NCI-H1092 treated with DMSO at 0.1 percent for 48 hours (cell line): ENCODE data around the gene ACD.
"Not testable (repeated sequence)": the region's sequence is repeated elsewhere in the genome, so short reads cannot be mapped to it uniquely, and the experiment has no call there.

Experiments
- DNase-seq: peaks from one replicate; lab custom pipeline; 2025; lab: John Stamatoyannopoulos, UW

The ACD gene

GRCh38 chr16:67659675-67660563, at the start of gene ACD:
Gene ACD (minus strand): TSS chr16:67660260. CDS start chr16:67660220, 40 bp downstream.
- peak; percentile 88 for DNase-seq

- no peak for DNase-seq
Measured at GRCh38 chr16:67709050-67709449, 49.0 kb upstream of the ACD start.

- DNase-seq: no peak
Measured at GRCh38 chr16:67708368-67708771, 48.3 kb upstream of the ACD start.

DNA sequence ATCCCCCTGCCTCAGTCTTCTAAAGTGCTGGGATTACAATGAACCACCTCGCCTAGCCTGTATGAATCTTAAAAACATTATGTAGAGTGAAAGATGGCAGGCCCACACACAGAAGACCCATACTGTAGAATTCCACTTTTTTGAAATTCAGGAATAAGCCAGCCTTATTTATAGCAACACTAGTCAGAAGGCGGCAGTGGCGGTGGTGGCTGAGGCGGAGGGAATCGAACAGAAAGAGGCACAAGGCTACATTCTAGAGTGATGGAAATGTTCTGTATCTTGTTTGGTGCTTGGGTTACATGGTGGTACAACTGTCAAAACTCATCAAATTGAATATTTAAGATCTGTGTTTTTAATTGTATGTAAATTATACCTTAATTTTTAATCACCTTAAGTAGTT, 47.7 kb upstream of the ACD start:
- no peak for DNase-seq

DNA sequence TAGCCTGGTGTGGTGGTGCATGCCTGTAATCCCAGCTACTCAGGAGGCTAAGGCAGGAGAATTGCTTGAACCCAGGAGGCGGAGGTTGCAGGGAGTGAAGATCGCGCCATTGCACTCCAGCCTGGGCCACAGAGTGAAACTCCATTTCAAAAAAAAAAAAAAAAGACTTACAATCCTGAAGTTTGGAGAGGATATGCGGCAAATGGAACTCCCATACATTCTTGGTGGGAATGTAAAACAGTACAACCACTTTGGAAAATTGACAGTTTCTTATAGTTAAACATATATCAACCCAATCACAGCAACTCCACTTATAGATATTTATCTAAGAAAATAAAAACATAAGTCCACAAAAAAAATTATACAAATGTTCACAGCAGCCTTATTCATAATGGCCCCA, 47.1 kb upstream of the ACD start:
- DNase-seq: no peak

DNA sequence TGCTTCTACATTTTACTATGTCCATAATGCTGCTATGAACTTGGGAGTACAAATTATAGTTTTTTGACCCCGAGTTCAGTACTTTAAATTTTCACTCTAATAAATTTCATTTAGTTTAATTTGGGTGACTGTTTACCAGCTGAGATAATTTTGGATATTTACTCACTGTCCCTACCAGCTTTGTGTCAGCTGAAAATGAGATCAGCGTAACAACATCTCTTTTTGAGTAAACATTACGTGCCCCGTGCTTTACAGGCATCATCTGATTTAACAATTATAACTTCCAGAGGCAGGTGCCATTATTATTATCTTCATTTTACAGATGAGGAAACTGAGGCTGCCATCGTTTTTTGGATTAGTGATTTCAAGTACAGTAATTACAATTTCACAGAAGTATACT, 44.0 kb upstream of the ACD start:
- DNase-seq: no peak

GRCh38 chr16:67703626-67704025, 43.6 kb upstream of the ACD start:
- no peak for DNase-seq

DNA sequence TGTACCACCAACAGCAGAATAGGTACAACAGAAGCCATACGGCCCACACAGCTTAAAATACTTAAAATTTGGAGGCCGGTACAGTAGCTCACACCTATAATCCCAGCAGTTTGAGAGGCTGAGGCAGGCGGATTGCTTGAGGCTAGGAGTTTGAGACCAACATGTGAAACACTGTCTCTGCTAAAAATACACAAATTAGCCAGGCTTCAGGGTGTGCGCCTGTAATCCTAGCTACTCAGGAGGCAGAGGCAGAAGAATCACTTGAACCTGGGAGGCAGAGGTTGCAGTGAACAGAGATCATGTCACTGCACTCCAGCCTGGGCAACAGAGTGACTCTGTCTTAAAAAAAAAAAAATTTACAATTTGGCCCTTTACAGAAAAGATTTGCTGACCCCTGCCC, 42.1 kb upstream of the ACD start:
- no peak for DNase-seq

DNA sequence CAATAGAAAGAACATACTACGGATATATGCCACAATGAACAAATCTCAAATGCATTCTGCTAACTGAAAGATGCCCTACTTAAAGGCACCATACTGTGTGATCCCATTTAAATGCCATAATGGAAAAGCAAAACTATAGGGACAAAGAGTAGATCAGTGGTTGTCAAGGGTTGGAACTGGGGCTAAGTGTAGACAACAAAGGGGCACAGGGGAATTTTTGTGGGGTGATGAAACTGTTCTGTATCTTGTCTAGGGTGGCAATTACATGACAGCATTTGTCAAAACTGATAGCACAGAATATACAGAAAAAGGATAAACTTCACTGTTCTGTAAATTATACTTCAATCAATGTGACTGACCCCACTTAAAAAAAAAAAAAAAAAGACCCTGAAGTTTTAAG, 41.4 kb upstream of the ACD start:
- no peak for DNase-seq

DNA sequence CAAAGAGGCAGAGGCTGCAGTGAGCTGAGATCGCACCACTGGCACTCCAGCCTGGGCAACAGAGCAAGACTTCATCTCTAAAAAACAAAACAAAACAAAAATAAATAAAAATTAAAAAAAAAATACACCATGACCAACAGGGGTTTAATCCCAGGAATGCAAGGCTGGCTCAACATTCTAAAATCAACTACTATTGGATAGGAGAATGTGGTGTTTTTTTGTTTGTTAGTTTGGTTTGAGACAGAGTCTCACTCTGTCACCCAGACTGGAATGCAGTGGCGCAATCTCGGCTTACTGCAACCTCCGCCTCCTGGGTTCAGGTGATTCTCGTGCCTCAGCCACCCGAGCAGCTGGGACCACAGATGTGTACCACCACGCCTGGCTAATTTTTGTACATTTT, 39.2 kb upstream of the ACD start:
- no peak for DNase-seq

DNA sequence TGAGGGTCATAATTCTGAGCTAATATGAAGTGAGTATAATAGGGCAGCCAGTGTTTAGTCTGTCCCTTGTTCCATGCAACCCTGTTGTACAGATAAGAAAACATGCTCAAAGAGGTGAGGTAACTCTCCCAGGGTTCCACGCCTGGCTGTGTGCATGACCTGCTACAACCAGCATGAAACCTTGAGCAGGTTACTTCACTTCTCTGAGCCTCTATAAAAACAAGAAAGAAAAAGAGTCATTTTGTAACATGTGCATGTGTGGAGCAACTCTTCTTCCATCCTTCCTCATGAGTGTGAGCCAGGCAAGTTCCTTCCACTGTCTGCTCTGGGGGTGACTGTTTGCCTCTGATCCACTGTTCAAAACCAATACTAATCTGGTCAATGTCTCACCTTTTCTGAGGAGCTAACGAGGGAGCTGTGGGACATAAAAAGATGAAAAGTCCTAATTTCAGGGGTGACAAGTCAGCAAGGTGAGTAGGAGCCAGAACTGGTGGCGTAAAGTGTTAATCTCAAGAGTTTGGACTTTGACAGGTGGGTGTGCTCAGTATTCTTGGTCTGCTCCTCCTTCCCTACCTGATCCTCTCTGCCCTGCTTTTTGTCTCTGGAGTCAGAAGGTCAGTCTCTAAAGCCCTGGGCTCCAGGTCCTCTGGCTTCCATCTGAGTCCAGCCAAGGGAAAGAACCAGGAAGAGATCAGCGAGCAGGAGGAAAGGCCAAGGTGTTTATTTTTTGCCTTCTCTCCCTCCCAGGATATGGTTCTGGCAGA, 37.5 kb upstream of the ACD start:
- DNase-seq: no peak

- peak; percentile 21 for DNase-seq
Measured at GRCh38 chr16:67694611-67695010, 34.6 kb upstream of the ACD start.

DNA sequence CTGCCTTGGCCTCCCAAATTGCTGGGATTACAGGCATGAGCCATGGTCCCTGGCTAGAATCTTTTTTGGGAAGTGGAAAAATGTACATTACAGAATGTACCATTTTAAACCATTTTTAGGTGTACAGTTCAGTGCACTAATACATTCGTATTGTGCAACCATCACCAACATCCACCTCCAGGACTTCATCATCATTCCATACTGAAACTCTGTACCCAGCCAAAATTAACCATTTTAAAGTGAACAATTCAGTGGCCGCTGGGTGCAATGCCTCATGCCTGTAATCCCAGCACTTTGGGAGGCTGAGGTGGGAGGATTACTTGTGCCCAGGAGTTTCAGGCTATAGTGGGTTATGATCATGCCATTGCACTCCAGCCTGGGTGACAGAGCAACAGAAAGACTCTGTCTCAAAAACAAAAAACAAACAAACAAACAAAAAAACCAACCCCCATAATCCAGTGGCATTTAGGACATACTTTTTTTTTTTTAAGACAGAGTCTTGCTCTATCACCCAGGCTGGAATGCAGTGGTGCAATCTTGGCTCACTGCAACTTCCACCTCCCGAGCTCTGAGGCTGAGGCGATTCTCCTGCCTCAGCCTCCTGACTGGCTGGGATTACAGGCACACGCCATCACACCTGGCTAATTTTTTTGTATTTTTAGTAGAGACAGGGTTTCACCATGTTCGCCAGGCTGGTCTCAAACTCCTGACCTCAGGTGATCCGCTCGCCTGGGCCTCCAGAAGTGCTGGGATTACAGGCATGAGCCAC, 33.6 kb upstream of the ACD start:
- DNase-seq: not testable (repeated sequence)

GRCh38 chr16:67685388-67686112, 25.5 kb upstream of the ACD start:
- DNase-seq: no peak

DNA sequence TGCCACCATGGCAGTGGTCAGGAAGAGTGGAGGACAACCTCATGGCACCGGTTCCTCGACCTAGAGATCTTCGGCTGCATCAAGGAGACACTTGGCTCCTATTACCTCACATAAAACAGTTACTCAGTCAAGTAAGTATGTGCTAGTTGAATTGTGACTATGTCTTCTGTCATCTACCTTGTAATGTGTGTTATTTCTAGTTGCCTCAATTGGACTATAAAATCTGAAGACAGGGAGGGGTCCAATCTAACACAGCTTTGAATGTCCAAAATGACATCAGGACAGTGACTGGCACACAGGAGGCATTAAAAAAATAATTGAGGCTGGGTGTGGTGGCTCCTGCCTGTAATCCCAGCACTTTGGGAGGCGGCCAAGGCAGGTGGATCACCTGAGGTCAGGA, 23.7 kb upstream of the ACD start:
- no peak for DNase-seq

DNA sequence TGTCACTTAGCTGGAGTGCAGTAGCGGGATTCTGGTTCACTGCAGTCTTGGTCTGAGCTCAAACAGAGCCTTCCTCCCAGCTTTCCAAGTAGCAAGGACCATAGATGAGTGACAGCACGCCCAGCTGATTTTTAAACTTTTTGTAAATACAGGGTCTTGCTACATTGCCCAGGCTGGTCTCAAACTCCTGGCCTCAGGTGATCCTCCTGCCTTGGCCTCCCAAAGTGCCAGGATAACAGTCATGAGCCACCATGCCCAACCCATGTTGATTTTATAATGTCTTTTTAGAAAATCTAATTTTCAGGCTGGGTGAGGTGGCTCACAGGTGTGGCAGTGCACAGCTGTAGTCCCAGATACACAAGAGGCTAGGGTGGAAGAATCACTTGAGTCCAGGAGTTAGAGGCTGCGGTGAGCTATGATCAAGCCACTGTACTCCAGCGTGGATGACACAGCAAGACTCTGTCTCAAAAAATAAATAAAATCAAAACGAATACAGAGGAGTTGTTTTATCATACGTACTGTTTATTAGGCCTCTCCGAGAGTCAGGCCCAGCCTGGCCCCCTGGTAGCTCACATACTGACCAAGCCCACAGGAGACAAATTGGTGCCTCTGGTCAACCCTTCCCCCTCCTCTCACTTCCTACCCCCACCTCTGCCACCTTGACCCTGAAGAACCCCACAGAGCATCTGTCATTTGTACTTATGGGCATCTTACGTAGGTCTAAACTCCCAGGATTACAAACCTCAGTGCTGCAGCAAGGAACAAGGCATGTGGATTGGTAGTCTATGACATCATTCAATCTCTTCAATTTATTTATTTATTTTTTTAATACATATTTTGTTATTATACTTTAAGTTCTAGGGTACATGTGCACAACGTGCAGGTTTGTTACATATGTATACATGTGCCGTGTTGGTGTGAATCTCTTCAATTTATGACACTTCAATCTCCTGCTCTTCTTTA, 20.2 kb upstream of the ACD start:
- no peak for DNase-seq

GRCh38 chr16:67678354-67679023, 18.4 kb upstream of the ACD start:
- no peak for DNase-seq

DNA sequence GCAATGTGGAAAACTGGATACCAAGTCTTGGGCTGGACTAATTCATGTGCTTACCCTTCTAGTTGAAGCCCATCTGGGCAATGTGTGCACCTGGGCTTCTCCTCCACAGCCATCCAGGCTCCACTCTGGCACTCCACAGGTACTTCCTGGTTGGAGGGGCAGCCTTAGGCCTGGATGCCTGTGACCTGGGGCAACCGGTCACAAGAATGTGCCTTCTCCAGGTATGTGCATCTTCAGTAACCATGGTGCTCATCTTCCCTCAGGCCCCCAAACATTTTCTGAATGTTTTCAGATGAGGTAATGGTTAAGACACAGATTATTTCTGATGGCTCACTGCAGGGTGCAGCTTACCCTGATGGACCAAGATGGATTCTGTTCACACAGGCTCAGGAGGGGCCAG, 17.7 kb upstream of the ACD start:
- no peak for DNase-seq

DNA sequence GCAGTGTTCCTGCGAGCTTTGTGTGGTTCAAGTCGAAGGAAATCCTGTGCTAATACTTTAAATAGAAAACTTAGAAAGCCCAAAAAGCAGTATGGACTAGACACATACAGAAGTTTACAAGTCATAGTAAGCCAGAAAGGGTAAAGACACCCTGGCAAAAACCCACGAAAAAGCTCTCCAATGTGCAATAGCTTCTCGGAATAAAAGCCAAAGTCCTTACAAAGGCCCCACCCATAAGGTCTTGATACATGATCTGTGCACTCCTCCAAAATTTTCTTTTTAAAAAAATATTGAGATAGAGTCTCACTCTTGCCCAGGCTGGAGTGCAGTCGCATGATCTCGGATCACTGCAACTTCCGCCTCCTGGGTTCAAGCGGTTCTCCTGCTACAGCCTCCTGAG, 16.9 kb upstream of the ACD start:
- DNase-seq: no peak

DNA sequence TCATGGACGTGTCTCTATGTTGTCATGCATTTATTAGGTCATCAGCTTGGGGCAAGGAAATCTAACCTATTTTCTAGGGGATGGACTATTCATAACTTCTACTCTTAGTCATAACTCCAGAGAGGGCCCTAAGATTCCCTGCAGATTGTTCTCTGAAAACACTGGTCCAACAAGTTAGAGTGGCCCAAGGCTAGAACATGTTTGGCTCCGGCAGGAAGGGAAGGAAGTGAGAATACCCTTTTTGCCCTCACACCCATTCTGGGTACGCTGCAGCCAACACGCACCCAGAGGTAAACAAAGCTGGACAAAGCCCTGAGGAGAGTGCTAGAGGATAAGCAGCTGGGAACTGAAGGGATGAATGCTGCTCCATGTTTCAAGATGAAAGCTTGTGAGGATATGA, 16.5 kb upstream of the ACD start:
- no peak for DNase-seq
